ENCODE data around the gene EIF2B1.
"Not testable (repeated sequence)": the region's sequence is repeated elsewhere in the genome, so short reads cannot be mapped to it uniquely, and the experiment has no call there.

The EIF2B1 gene

DNA sequence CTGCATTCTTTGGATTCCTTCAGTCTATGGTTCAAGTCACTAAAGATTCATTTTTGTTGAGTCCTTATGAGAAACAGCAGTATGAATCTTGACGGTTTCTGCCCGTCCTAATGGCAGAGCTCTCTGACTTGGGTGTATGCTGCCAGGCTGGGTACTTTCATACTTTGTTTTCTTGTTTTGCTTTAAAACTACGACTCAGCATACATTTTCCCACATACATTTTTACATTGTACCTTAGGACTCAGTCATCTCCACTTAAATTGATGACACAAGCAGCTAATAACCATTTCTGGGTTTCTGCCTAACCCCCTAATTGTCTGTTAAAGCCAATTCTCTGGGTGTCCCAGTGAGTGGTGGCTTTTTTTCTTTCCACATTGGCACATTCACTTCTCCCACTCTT lies 36.4 kb downstream of the EIF2B1 start:
- Histone ChIP-seq H3K9me3 (no peaks in the 10 kb centered on the region), H3K4me1 (peaks cover 0 to 10% (median 4%) of the 10 kb centered on the region in 4 donors), H3K36me3 (peaks cover 22 to 70% (median 56%) of the 10 kb centered on the region in 3 donors), H3K27me3 (no peaks in the 10 kb centered on the region), H3K4me3 (no peak overlapping the region), H3K27ac (no peak overlapping the region)
- no peak for DNase-seq
- TF ChIP-seq, protein P1, sequence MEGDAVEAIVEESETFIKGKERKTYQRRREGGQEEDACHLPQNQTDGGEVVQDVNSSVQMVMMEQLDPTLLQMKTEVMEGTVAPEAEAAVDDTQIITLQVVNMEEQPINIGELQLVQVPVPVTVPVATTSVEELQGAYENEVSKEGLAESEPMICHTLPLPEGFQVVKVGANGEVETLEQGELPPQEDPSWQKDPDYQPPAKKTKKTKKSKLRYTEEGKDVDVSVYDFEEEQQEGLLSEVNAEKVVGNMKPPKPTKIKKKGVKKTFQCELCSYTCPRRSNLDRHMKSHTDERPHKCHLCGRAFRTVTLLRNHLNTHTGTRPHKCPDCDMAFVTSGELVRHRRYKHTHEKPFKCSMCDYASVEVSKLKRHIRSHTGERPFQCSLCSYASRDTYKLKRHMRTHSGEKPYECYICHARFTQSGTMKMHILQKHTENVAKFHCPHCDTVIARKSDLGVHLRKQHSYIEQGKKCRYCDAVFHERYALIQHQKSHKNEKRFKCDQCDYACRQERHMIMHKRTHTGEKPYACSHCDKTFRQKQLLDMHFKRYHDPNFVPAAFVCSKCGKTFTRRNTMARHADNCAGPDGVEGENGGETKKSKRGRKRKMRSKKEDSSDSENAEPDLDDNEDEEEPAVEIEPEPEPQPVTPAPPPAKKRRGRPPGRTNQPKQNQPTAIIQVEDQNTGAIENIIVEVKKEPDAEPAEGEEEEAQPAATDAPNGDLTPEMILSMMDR (IDR thresholded peaks at IDR 0.05), result no peak
- intact Hi-C loops (cut with DNase I; ENCODE audit: low total_unique reads), result loop anchor here (5.0 kb wide), 1 partner anchor 330 kb away; no protein-coding TSS in a partner anchor

DNA sequence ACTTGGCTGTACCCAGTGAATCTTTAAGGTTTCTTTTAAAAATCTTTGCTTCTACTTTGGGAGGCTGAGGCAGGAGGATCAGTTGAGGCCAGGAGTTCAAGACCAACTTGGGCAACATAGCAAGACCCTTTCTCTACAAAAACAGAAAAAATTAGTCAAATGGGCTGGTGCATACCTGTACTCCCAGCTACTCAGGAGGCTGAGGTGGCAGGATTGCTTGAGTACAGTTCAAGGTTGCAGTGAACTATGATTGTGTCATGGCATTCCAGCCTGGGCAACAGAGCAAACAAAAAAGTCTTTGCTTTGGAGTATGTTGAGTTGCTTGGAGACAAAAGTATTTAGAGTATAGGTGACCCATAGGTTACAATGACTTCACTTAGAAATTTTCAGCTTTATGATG lies 37.8 kb downstream of the EIF2B1 start:
- Histone ChIP-seq H3K4me3 (no peak overlapping the region), H3K36me3 (peaks cover 35 to 84% (median 70%) of the 10 kb centered on the region in 3 donors), H3K27ac (no peak overlapping the region), H3K27me3 (no peaks in the 10 kb centered on the region), H3K4me1 (peaks cover 0 to 15% (median 4%) of the 10 kb centered on the region in 4 donors), H3K9me3 (no peaks in the 10 kb centered on the region)
- DNase-seq, result no peak
- TF ChIP-seq, protein P1 (IDR thresholded peaks at IDR 0.05), result no peak
- intact Hi-C loops (cut with DNase I; ENCODE audit: low total_unique reads), result loop anchor here (5.0 kb wide), 1 partner anchor 328 kb away; no protein-coding TSS in a partner anchor

DNA sequence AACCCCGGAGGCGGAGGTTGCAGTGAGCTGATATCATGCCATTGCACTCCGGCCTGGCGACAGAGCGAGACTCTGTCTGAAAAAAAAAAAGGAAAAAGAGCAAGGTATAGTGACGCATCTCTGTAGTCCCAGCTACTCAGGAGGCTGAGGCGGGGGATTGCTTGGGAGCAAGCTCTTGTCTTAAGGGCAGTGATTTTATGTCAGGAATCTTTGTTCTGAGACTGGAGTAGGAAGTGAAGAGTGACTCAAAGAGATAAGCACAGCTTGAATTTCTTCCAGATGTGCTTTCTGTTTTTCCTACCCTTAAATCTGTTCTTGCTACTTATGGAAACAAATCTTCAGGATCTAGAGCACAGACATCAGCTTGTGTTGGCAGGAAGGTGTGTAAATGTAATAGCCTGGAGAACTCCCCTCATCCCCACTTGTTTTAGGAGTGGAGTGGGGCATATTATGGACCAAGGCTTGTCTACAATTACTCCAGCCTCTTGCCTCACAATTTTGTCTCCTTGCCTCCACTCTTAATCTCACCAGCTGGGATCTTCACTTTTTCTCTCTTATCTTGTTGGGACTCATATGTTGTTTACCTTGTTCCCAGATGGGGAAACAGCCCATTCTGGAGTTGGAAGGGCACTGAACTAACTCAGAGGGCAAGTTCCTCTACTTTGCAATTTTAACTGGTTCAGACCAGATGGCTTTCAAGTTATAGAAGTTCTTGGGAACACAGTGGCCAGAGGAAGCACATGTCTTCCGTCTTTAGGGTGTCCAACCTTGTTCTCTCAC lies 41.6 kb downstream of the EIF2B1 start:
- TF ChIP-seq, protein P1 (IDR thresholded peaks at IDR 0.05), result no peak
- intact Hi-C loops (cut with DNase I; ENCODE audit: low total_unique reads), result no loop called here
- DNase-seq, result no peak
- H3K36me3 ChIP-seq, result peaks cover 51 to 93% (median 77%) of the 10 kb centered on the region in 3 donors
- peaks cover 0 to 34% (median 24%) of the 10 kb centered on the region in 4 donors for H3K4me1 ChIP-seq
- no peak overlapping the region for H3K27ac ChIP-seq
- no peaks in the 10 kb centered on the region for H3K9me3 ChIP-seq
- no peaks in the 10 kb centered on the region for H3K27me3 ChIP-seq
- no peak overlapping the region for H3K4me3 ChIP-seq

DNA sequence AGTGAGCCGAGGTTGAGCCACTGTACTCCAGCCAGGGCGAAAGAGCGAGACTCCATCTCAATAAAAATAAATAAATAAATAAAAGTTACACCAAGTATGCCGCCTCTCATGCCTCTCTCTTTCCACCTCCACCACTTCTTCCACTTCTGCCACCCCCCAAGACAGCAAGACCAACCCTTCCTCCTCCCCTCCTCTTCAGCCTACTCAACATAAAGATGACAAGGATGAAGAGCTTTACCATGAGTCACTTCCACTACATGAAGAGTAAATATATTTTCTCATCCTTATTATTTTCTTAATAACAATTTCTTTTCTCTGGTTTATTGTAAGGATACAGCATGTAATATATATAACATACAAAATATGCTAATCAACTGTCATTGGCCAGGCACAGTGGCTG lies 52.7 kb downstream of the EIF2B1 start:
- Histone ChIP-seq H3K9me3 (no peaks in the 10 kb centered on the region), H3K27me3 (no peaks in the 10 kb centered on the region), H3K27ac (no peak overlapping the region), H3K4me1 (peaks cover 0 to 32% (median 19%) of the 10 kb centered on the region in 4 donors), H3K36me3 (peaks cover 0 to 8% (median 0%) of the 10 kb centered on the region in 3 donors), H3K4me3 (no peak overlapping the region)
- intact Hi-C loops (cut with DNase I; ENCODE audit: low total_unique reads), result loop anchor here (5.0 kb wide), 2 partner anchors 143 to 218 kb away; partner anchors contain the start of genes RILPL2 and SBNO1
- DNase-seq, result no peak
- TF ChIP-seq, protein P1 (IDR thresholded peaks at IDR 0.05), result no peak

DNA sequence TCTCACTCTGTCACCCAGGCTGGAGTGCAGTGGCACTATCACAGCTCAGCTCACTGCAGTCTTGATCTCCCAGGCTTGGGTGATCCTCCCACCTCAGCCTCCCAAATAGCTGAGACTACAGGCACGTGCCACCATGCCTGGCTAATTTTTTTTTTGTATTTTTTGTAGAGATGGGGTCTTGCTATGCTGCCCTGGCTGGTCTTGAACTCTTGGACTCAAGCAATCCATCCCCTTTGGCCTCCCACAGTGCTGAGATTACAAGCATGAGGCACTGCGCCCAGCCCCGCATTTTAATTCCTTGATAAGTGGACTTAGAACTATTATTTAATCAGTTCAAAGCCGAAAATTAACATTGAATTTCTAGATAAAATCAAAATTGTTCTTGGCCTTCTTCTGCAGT lies 54.7 kb downstream of the EIF2B1 start:
- intact Hi-C loops (cut with DNase I; ENCODE audit: low total_unique reads), result not testable (repeated sequence)

DNA sequence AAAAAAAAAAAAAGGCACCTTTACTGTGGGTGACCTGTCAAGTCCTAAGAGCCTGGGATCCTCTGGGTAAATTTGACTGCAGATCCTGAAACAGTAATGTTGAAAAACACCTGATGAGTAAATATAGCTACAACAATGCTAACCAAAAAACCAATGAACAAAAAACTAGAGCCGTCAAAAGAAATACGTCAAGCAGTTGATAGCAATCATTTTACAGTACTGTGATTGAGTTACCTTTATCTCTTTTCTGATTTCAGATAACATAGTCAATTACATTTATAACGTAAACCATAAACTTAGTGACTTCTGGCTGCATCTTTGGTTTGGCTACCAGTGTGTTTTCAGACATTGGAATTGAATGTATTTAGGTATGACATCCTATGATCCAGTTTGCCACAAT lies 55.2 kb downstream of the EIF2B1 start:
- Histone ChIP-seq H3K9me3 (no peaks in the 10 kb centered on the region), H3K27me3 (no peaks in the 10 kb centered on the region), H3K36me3 (peaks cover 0 to 8% (median 0%) of the 10 kb centered on the region in 3 donors), H3K27ac (no peak overlapping the region), H3K4me3 (no peak overlapping the region), H3K4me1 (peaks cover 0 to 20% (median 12%) of the 10 kb centered on the region in 4 donors)
- intact Hi-C loops (cut with DNase I; ENCODE audit: low total_unique reads), result no loop called here
- TF ChIP-seq, protein P1 (IDR thresholded peaks at IDR 0.05), result no peak
- no peak for DNase-seq

More for the DNA sequence above, 54.7 kb downstream of the EIF2B1 start:
- H3K4me1 ChIP-seq, result peaks cover 0 to 24% (median 14%) of the 10 kb centered on the region in 4 donors
- not testable (repeated sequence) for H3K4me3 ChIP-seq, H3K27me3 ChIP-seq, H3K36me3 ChIP-seq, H3K9me3 ChIP-seq, DNase-seq, H3K27ac ChIP-seq
